Activated CD4-positive, alpha-beta T cell treated with anti-CD3 and anti-CD28 coated beads, Interleukin-2, amount 50 U/mL, for 16 hours (primary cell): ENCODE measurements around the gene SERGEF.
"Not testable (repeated sequence)": the region's sequence is repeated elsewhere in the genome, so short reads cannot be mapped to it uniquely, and the experiment has no call there.

ENCODE experiments used
- DNase-seq: peaks from one replicate; pipeline ENCODE4 v3.0.0-alpha.2; 2020

The SERGEF gene

DNA sequence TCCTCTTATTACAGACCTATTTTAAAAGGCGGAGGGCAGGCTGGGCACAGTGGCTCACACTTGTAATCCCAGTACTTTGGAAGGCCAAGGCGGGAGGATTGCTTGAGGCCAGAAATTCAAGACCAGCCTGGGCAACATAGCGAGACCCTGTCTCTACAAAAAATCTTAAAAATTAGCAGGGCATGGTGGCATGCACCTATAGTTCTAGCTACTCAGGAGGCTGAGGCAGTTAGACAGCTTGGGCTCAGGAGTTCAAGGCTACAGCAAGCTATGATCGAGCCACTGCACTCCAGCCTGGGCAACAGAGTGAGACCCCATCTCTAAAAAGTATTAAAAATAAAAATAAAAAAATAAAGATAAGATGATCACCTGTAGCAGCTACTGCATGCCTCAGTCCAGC lies 12.7 kb downstream of the SERGEF start:
- not testable (repeated sequence) for DNase-seq

DNA sequence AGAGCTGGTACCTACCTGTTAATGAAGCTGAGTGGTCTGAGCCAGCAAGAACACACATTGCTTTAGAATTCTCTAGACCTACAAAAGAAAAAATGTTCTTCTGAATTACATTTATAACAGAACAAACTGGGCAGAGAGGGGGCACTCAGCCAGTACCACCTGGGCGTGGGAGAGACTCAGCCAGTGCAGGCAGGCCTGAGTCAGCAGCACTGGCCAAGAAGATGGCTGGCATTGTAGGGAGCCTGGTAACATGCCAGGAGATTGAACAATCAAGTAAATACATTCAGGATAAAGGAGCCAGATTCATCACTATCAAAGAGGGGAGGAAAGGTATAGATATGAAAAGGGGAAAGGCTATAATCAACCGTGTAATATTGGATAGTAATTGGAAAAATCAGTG lies 19.9 kb downstream of the SERGEF start:
- no peak for DNase-seq

GRCh38 chr11:17991783-17992433 lies 20.9 kb downstream of the SERGEF start:
- DNase-seq, result peak; percentile 58

DNA sequence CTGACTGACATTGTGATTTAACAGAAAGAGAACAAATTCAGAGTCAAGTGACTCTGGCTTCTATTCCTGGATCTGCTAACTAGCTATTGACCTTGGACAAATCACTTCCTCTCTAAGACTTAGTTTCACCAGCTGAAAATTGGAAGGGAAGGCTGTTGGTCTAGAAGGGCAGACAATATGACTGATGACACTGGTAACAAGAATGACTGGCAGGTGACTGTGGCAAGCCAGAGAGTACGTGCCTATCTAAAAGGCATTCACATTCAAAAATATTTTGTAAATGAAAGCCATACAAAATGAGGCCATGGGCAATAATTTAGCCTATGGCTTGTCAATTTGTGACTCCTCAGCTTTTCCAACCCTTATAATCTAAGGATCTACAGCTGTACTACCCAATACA lies 23.5 kb downstream of the SERGEF start:
- no peak for DNase-seq

DNA sequence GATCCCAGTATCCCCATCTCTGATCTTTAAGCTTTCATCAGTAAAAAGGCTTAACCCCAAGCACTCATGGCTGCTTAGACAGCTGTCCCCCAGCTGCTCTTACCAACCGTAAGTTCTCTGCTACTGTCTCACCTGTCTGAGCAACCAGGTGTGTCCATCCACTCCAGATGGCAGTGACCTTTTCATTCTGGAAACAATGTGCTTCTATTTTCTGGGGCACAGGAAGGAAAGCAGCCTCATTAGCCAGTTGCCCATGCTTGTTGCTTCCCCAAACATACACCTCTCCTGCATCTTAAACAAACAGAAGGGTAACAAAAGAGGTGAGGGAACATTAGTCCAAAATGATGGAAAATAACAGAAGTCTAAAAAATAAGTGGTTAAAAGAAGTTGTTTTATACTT lies 24.4 kb downstream of the SERGEF start:
- no peak for DNase-seq

- DNase-seq, result no peak
Observed at GRCh38 chr11:17987826-17988225, 25.0 kb downstream of the SERGEF start.

DNA sequence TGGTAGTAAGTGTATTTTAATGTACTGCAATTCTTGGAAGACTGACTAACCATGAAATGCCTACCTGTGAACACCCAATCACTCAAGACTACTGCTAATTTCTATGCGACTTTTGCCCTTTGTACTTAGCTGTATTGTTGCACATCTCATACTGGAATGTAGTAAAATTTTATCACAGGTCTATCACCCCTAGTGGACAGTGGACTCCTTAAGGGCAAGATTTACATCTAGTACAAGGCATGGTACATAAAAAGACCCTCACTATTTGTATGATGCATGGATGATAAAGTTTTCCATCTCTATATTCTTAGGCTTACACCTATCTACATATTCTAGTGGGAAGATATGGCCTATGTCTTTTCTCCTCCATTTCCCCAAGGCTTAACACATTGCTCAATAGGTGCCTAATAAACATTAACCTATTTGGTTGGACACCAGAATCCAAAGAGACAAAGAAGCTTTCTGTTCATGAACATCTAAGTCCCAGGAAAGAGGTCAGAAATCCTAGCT lies 26.1 kb downstream of the SERGEF start:
- no peak for DNase-seq

GRCh38 chr11:17986007-17986710 lies 26.7 kb downstream of the SERGEF start:
- DNase-seq, result no peak

DNA sequence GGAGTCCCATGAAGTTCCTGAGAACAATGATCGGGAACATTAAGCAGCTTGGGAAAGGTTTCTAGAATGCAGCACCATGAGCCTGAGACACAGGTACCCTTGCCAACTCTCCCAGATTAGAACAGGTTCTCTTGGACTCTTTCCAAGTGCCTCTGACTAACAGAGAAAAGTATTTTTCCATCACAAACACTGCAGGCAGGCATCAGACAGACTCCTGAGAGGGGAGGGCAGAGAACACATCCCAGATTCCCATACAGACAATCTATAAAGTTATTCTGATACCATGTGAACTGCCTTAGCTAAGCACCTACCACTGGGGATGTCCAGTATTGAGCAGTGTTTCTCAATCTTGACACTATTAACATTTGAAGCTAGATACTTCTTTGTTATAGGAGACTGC lies 27.3 kb downstream of the SERGEF start:
- no peak for DNase-seq

DNA sequence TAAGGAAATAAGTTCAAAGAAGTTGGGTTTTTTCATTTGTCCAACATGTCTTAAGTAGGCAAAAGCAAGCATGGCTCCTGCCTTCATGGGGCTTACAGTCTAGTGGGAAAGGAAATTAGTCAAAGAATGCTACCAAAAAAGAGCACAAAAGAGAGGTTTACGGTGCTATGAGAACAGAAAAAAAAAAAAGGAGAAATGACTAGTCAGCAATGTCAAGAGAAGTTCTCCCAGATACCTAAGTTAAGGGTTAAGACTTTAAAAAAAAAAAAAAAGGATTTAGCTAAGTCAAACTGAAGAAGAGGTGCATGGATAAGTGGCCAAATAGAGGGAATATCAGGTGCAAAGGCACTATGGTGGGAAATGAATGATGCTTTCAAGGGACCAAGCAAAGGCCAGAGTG lies 29.3 kb downstream of the SERGEF start:
- DNase-seq, result no peak

- DNase-seq, result peak; percentile 43
Observed at GRCh38 chr11:17979770-17980371, 33.0 kb downstream of the SERGEF start.

- DNase-seq, result peak; percentile 23
Observed at GRCh38 chr11:17978553-17979287, 34.1 kb downstream of the SERGEF start.

GRCh38 chr11:17976651-17977050 lies 36.2 kb downstream of the SERGEF start:
- DNase-seq, result no peak

- DNase-seq, result no peak
Observed at GRCh38 chr11:17974246-17974645, 38.6 kb downstream of the SERGEF start.

- DNase-seq, result no peak
Observed at GRCh38 chr11:17972987-17973386, 39.9 kb downstream of the SERGEF start.

DNA sequence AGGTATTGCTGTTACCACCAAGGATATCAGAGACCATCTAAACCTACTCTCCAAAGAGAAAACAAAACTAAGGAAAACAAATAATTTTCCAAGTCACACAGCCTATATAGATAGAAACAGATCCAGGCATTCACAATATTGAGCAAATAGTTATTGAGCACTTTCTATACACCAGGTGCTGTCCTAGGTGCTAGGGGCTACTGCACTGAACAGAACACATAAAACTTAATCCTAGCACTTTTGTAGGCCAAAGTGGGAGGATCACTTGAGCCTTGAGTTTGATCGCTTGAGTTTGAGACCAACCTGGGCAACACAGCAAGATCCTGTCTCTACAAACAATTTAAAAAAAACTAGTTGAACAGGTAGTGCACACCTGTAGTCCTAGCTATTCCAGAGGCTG lies 44.6 kb downstream of the SERGEF start:
- no peak for DNase-seq

DNA sequence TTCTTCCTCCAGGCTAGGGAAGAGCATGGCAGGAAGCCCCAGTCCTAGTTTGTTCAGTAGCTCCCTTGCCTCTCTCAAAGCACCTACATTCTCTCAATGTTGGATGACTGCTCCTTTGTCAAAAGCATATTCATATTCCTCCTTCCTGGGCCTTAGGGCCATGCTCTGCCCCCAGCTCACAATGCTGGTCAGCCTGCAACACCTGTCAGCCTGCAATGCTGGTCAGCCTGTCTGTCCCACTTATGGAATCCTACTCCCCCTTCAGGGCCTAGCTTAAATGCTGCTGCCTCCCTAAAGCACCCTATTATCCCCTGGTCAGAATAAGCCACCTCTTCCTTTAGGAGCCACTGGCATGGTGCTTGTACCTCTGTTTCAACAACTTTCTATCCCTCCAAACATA lies 45.2 kb downstream of the SERGEF start:
- no peak for DNase-seq

DNA sequence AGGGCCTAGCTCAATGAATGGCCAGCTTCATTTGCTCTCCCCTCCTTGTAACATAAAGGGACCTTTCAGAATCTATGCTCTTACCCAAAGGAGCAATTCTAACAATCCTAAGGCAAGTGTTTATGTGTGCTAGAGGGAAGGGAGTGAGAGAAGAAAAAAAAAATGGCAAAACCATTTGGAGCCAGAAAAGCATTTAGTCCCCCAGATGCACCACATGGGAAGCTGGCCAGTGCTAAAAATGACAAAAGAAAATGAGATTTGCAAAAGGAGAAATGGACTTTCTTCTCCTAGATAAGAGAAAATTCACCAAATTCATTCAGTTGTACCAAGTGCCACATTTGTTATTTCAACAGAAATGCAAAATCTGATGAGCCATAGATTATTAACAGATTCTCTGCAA lies 52.8 kb downstream of the SERGEF start:
- no peak for DNase-seq

GRCh38 chr11:17958446-17958845 lies 54.4 kb downstream of the SERGEF start:
- DNase-seq, result no peak

DNA sequence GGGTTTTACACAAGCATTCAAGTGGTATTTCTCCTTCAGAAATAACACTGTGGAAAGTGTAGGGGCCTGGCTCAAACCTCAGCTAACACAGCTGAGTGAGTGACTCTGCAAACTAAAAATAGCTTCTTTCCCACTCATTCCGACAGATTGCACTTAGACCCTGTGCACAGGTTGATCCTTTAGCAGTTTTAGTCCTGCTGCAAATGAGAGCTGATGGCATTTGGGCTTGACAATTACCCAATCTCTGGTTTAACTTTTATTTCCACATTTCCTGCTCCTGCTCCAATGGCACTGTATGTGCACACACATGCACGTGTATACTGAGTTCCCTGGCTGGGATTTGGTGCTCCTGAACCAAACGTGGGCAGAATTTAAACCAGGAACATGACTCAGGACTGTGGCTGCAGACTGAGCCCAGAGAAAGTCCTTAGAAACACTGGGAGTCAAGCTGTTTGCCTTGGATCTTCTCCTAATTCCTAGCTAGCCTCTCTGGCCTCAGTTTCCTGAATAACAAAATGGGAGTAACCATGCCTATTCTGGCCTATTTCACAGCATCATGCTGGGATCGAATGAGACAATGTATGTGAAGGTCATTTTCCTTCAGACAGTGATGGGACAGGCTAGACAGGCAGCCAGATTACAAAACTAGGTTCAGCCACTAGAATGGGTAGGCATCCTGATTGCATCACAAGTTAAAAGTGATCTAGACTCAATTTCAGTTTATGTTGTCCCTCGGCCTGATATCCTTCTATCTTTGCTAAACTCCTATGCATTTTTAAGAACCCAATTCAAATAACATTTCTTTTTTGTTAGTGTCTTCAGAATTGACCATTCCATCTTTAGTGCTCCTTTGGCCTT lies 58.2 kb downstream of the SERGEF start:
- DNase-seq, result no peak

DNA sequence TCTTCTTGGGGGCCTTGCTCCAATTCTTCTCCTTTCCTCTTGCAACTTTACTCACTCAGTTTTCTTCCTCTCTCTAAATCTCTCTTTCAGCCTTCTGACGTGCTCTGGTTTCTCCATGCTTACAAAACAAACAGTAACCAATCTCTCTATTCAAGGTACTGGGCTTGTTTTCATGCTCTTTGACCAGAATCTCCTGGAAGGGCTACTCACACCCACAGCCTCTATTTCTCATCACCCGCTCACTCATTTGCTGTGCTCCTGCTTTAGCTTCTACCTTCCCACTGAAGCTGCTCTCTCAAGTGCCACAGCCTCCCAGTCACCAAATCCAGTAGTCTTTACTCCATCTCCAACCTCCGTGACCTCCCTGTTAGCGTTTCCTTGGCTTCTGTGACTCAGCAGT lies 60.4 kb downstream of the SERGEF start:
- DNase-seq, result no peak

DNA sequence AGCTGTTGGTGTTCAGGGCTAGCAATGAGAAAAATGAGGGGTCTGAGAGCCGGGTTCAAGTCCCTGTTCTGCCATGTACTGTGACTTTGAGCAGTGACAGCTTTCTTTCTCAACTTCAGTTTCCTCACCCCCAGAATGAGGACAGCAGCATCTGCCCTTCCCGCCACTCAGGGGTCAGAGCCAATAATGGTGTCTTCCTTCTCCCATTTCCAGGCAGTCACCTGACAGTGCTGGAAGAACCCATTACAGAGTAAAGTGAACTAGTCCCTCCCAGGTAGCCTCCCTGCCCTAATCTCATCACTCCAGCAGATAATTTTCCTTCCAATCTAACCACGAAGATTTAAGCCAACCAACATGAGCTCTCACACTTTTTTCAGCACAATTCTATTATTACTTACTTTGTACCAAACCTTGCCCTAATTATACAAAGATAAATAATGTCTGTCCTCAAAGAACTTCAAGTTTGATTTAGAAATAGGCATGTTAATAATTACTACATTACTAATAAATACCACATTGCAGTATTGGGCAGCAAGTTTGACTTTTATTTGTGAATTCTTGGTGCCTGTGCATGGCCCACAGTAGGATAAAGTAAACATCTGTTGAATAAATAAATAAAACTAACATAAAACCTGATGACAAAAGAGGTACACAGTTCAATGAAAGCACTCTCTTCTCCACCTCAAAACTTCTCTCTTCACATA lies 61.0 kb downstream of the SERGEF start:
- DNase-seq, result no peak
